ENCODE results near the gene KCNK10. TPM values are rescaled to one million over a fixed set of nuclear protein-coding genes. Genes with fewer than 3 reads are reported as not detected.

Gene KCNK10
- total RNA-seq, 4 donors from 2014 or later, result 0.02 TPM; not detected in 3

DNA sequence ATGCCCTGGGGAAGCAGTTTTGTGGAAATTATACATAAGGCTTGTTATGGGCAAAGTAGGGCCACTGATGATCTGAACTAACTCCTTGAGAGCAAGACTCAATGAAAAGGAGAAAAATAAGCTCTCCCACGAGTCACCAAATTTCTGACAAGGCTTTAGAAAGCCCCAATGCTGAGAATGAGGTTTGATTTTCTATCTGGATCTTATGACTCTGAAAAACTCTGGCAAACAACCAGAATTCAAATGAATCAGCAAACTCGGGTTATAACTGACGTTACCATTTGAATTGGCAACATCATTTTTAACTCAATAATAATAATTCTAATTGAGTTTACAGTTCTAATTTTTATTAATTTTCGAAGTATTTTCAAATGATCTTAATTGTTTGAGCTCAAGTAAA lies 79.1 kb downstream of the KCNK10 start:
- intact Hi-C loops (cut with DNase I; ENCODE audit: low total_unique reads), result no loop called here
- no peak overlapping the region for H3K4me3 ChIP-seq (ENCODE audit: low read depth, poor library complexity, severe bottlenecking)
- no peak for TF ChIP-seq POLR2A (IDR thresholded peaks at IDR 0.05)
- TF ChIP-seq, protein P1, sequence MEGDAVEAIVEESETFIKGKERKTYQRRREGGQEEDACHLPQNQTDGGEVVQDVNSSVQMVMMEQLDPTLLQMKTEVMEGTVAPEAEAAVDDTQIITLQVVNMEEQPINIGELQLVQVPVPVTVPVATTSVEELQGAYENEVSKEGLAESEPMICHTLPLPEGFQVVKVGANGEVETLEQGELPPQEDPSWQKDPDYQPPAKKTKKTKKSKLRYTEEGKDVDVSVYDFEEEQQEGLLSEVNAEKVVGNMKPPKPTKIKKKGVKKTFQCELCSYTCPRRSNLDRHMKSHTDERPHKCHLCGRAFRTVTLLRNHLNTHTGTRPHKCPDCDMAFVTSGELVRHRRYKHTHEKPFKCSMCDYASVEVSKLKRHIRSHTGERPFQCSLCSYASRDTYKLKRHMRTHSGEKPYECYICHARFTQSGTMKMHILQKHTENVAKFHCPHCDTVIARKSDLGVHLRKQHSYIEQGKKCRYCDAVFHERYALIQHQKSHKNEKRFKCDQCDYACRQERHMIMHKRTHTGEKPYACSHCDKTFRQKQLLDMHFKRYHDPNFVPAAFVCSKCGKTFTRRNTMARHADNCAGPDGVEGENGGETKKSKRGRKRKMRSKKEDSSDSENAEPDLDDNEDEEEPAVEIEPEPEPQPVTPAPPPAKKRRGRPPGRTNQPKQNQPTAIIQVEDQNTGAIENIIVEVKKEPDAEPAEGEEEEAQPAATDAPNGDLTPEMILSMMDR (IDR thresholded peaks at IDR 0.05), result no peak
- WGBS, 2 donors, result 21 to 34% methylated on average over 4 of the region's 4 CpGs
- DNase-seq (ENCODE audit: low spot score in 2 of 2), result no peak

DNA sequence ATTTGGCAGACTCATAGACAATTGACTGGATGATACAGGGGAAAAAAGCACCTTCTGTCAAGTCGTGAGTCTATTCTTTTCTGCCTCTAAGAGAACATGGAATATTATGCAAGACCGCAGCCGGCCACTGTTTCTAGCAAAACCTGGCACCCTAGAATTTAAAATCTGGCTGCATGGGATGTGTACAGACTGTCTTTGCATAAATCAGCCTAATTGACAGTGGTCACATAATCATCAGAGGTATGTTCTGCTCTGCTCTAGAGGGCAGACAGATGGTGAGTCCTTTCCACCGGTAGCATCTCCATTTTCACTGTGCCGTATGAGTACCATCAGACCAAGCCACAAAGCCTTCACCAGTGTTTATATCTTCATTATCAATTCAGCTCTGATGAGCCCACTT lies 80.6 kb downstream of the KCNK10 start:
- DNase-seq (ENCODE audit: low spot score in 2 of 2), result no peak
- no peak overlapping the region for H3K4me3 ChIP-seq (ENCODE audit: low read depth, poor library complexity, severe bottlenecking)
- intact Hi-C loops (cut with DNase I; ENCODE audit: low total_unique reads), result no loop called here
- WGBS, 2 donors, result 89 to 95% methylated on average over 5 of the region's 5 CpGs
- TF ChIP-seq, protein P1 (IDR thresholded peaks at IDR 0.05), result no peak
- no peak for TF ChIP-seq POLR2A (IDR thresholded peaks at IDR 0.05)

DNA sequence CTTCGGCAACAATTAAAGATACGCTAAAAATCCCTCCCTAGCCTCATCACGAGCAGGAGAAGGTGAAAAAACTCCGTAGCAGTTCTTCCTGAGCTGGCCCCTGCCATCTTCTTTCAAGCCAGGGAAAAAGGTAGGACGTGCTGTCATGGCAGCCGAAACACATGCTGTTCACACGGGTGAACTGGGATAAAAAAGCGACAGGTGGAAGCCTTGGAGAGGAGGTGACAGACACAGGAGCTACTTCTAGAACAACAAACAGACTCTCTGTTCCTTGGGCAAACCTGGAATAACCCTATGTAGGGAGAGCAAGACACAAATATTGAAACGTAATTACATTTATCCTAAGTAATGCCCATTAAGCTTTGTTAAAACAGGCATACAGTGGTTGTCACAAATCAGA lies 81.3 kb downstream of the KCNK10 start:
- 83 to 86% methylated on average over 9 of the region's 9 CpGs for WGBS, 2 donors
- H3K4me3 ChIP-seq (ENCODE audit: low read depth, poor library complexity, severe bottlenecking), result no peak overlapping the region
- intact Hi-C loops (cut with DNase I; ENCODE audit: low total_unique reads), result no loop called here
- no peak for DNase-seq (ENCODE audit: low spot score in 2 of 2)
- TF ChIP-seq POLR2A (IDR thresholded peaks at IDR 0.05), result no peak
- TF ChIP-seq, protein P1 (IDR thresholded peaks at IDR 0.05), result no peak

DNA sequence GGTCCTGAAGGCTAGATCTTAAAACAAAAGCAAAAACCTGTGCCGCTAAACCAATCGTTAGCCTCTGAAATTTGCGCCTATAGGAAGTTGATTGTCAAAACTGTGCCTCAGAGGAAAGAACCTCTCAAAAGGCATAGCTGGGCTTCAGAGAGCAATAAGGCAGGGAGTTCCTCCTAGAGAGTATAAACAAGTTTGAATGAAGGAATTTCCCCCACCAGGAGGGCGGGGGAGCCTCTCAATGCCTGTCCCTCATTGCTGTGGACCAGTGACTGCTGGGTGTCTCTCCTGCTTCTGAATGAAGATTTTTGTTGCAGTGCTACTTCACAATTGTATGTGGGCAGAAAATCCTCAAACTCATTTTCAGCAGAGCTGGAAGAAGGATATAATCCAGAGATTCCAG lies 88.6 kb downstream of the KCNK10 start:
- 62 to 73% methylated on average over 4 of the region's 4 CpGs for whole genome bisulfite sequencing, 2 donors
- TF ChIP-seq POLR2A (IDR thresholded peaks at IDR 0.05), result no peak
- TF ChIP-seq, protein P1 (IDR thresholded peaks at IDR 0.05), result no peak
- DNase-seq (ENCODE audit: low spot score in 2 of 2), result no peak
- H3K4me3 ChIP-seq (ENCODE audit: low read depth, poor library complexity, severe bottlenecking), result no peak overlapping the region
- intact Hi-C loops (cut with DNase I; ENCODE audit: low total_unique reads), result no loop called here

DNA sequence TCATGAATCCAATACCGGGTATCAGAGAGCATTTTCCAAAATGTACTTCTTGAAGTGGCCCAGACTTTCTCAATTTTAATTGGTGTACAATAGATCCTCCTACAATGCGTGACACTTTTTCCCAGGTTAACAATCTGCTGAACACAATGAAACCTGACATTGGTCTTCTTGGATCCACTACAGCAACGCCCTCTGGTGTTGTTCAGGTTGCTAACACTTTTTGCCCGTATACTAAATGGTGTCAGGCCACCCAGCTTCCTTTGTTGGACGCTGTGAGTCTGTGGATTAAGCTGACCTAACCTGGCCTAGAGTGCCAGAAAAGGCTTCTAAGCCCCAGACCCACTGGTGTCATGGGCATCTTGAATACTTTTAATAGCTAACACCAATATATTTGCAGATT lies 89.2 kb downstream of the KCNK10 start:
- 52 to 58% methylated on average over 5 of the region's 5 CpGs for WGBS, 2 donors
- DNase-seq (ENCODE audit: low spot score in 2 of 2), result no peak
- H3K4me3 ChIP-seq (ENCODE audit: low read depth, poor library complexity, severe bottlenecking), result no peak overlapping the region
- intact Hi-C loops (cut with DNase I; ENCODE audit: low total_unique reads), result no loop called here
- TF ChIP-seq, protein P1 (IDR thresholded peaks at IDR 0.05), result no peak
- no peak for TF ChIP-seq POLR2A (IDR thresholded peaks at IDR 0.05)

DNA sequence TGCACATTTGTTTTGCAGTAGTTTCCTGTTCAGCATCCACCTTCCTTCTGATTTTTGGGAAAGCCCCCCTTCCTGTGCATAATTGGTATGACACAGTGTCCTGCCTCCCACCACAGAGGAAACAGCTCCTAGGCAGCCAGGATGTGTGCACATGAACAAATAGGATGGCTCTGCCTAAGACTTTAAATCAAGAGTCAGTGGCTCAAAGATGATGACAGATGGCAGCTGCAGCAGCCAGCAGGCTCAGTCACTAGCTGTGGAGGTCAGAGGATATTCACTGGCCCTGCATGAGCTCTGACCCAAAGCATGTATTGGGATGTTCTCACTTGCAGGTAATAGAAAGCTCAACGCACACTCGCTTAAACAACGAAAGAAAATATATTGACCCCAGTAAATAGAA lies 90.3 kb downstream of the KCNK10 start:
- WGBS, 2 donors, result 75 to 77% methylated on average over 3 of the region's 3 CpGs
- no peak overlapping the region for H3K4me3 ChIP-seq (ENCODE audit: low read depth, poor library complexity, severe bottlenecking)
- no peak for DNase-seq (ENCODE audit: low spot score in 2 of 2)
- intact Hi-C loops (cut with DNase I; ENCODE audit: low total_unique reads), result no loop called here
- TF ChIP-seq, protein P1 (IDR thresholded peaks at IDR 0.05), result no peak
- no peak for TF ChIP-seq POLR2A (IDR thresholded peaks at IDR 0.05)

Data from lower leg skin (tissue), 4 donors.